Smooth muscle cell of bladder (primary cell): ENCODE data around the gene TLNRD1. TPM values are rescaled to one million over a fixed set of nuclear protein-coding genes. Genes with fewer than 3 reads are reported as not detected.

Source experiments
- total RNA-seq: library from RNA; depleted of rRNA; stranded (reverse); fragments of >200 nt; gene quantifications from 2 replicates; pipeline ENCODE4 v1.2.3, GENCODE V29; 2014

Gene TLNRD1
- total RNA-seq, result 2.1 and 2.8 TPM in 2 replicates

GRCh38 chr15:81000624-81001151 lies at the start of gene TLNRD1:
TLNRD1 (plus strand) TSS chr15:81000923; CDS start chr15:81002272, 1,349 bp downstream.

GRCh38 chr15:80989518-80990478 lies 10.9 kb upstream of the TLNRD1 start, which contains the start of gene MESD:
MESD (minus strand) TSS chr15:80989819; CDS start chr15:80989791, 28 bp downstream.

Other genes starting within 250 kb of the TLNRD1 start
- gene CEMIP, start 221.6 kb upstream of the TLNRD1 start, total RNA-seq, result 466 and 586 TPM in 2 replicates
- 18.2 and 20.1 TPM in 2 replicates for gene MESD, start 11.1 kb upstream of the TLNRD1 start, total RNA-seq
- not detected in 2 replicates for gene CFAP161, start 133.3 kb downstream of the TLNRD1 start, total RNA-seq
- gene IL16, start 196.0 kb downstream of the TLNRD1 start, total RNA-seq, result 0.46 and 1.6 TPM in 2 replicates